ENCODE measurements around the gene PIK3R3. TPM values are rescaled to one million over a fixed set of nuclear protein-coding genes. Genes with fewer than 3 reads are reported as not detected.
A peak's percentile ranks its signal among the peaks of the same experiment; 100 is the strongest.

PIK3R3 gene
- total RNA-seq, 1 donor from 2014 or later: 41.3 TPM

GRCh38 chr1:46030074-46030870 is 102.2 kb downstream of the PIK3R3 start:
- Mint-ChIP-seq H3K4me1 (peaks cover 7% of the 10 kb centered on the region), H3K27me3 (ENCODE audit: low read depth) (no peaks in the 10 kb centered on the region), H3K27ac (no peak overlapping the region), H3K9me3 (no peaks in the 10 kb centered on the region), H3K36me3 (peaks cover 4% of the 10 kb centered on the region), H3K4me3 (no peak overlapping the region)
- TF ChIP-seq CTCF (IDR thresholded peaks at IDR 0.05; ENCODE audit: unreplicated experiment): no peak
- DNase-seq (ENCODE audit: low spot score in 2 of 2, unreplicated experiment in 2 of 2): no peak

- Mint-ChIP-seq H3K27ac (no peak overlapping the region), H3K9me3 (no peaks in the 10 kb centered on the region), H3K27me3 (ENCODE audit: low read depth) (no peaks in the 10 kb centered on the region), H3K36me3 (peaks cover 16% of the 10 kb centered on the region), H3K4me3 (no peak overlapping the region), H3K4me1 (peaks cover 7% of the 10 kb centered on the region)
- no peak for TF ChIP-seq CTCF (IDR thresholded peaks at IDR 0.05; ENCODE audit: unreplicated experiment)
- peak in 1 of 2 experiments; percentile 34 for DNase-seq (ENCODE audit: low spot score in 2 of 2, unreplicated experiment in 2 of 2)
Measured at GRCh38 chr1:46027788-46028573, 104.4 kb downstream of the PIK3R3 start.

DNA sequence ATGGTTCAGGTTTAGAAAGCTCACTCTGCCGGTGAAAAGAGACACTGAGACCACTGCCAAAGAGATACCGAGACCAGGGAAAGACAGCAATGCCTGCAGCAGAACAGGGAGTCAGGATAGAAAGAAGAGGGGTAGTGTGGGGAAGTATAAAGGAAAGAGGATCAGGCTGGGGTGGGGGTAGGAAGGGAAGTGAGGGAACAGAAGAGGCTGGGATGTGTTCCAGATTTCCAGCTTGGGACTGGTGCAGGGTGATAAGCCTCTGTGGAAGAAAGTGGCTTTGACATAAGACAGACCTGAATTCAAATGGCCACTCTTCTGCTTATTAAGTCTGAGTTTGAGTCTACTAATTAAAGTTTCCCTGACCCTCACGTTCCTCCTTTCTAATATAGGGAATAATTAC is 105.9 kb downstream of the PIK3R3 start:
- Mint-ChIP-seq H3K36me3 (peaks cover 16% of the 10 kb centered on the region), H3K4me1 (peaks cover 7% of the 10 kb centered on the region), H3K27ac (peak overlapping the region; percentile 26), H3K4me3 (no peak overlapping the region), H3K9me3 (no peaks in the 10 kb centered on the region), H3K27me3 (ENCODE audit: low read depth) (no peaks in the 10 kb centered on the region)
- no peak for DNase-seq (ENCODE audit: low spot score in 2 of 2, unreplicated experiment in 2 of 2)
- no peak for TF ChIP-seq CTCF (IDR thresholded peaks at IDR 0.05; ENCODE audit: unreplicated experiment)

DNA sequence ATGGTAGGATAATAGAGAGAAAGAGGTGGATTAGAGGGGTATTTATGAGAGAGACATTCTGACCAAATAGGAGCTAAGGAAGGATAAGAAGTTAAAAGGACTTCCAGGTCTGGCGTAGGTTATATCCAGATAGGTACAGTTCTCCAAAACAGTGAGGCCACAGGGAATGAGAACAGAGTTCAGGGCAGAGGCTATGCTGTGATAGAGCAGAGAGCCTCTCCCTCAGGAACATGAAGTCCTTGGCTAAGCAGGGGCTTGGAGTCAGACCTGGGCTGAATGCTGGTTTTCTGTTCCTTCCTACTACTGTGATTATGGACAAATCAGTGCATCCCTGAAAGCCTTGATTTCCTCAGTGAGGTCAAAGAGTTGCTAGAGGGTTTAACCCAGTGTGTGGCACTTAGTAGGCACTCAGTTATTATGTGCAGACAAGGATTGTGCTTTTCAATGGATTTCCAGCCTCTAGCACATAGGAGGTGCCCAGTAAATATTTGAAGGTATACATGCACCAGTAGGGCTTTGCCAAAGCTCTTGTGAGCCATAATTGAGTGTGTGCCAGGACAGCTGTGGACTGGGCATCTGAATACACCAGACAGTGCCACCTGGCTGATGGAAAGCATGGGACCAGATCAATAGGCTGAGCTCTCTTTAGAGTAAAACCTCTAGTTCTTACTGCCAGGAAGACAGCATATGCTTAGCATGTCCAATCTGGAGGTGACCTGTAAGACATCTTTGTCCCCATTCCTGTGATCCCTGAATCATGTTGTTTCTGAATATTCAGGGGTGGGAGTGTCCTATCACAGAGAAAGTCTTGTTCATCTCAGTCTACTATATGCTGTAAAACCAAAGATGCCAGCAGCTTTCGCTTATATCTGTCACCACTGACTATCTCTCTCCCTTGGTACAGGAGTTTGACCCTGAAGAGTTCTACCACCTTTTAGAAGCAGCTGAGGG is 111.1 kb downstream of the PIK3R3 start:
- DNase-seq (ENCODE audit: low spot score in 2 of 2, unreplicated experiment in 2 of 2): no peak
- Mint-ChIP-seq H3K9me3 (no peaks in the 10 kb centered on the region), H3K36me3 (peaks cover 13% of the 10 kb centered on the region), H3K27me3 (ENCODE audit: low read depth) (no peaks in the 10 kb centered on the region), H3K4me3 (no peak overlapping the region), H3K27ac (no peak overlapping the region), H3K4me1 (no peaks in the 10 kb centered on the region)
- no peak for TF ChIP-seq CTCF (IDR thresholded peaks at IDR 0.05; ENCODE audit: unreplicated experiment)

DNA sequence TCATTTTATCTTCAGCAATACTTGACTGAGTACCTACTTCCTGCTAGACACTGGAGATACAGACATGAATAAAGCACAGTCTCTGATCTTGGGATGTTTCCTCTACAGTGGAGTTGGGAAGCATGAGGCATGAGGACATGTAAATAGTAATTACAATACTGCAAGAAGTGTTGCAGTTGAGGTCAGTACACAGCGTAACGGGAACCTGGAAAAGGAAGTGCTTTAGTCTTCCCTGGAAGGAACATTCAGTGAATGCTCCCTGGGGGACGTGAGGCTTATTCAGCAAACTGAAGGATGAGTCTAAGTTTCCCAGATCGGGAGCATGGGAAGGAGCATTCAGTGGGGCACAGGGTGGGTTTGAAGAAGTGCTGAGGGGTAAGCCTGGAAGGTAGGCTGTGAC is 112.4 kb downstream of the PIK3R3 start:
- no peak for TF ChIP-seq CTCF (IDR thresholded peaks at IDR 0.05; ENCODE audit: unreplicated experiment)
- Mint-ChIP-seq H3K27me3 (ENCODE audit: low read depth) (no peaks in the 10 kb centered on the region), H3K9me3 (no peaks in the 10 kb centered on the region), H3K27ac (no peak overlapping the region), H3K4me3 (no peak overlapping the region), H3K4me1 (no peaks in the 10 kb centered on the region), H3K36me3 (peaks cover 15% of the 10 kb centered on the region)
- no peak for DNase-seq (ENCODE audit: low spot score in 2 of 2, unreplicated experiment in 2 of 2)
